Liver (tissue), 9 donors: ENCODE results near the gene ST3GAL4. TPM values are rescaled to one million over a fixed set of nuclear protein-coding genes. Genes with fewer than 3 reads are reported as not detected.

Source experiments
- DNase-seq: peaks from one replicate; pipeline ENCODE4 v3.0.0-alpha.2; 2017; ENCODE audit warnings: low spot score
- H3K27ac ChIP-seq, 2 donors: one replicate each; pipeline ENCODE4 v1.7.0; 2013; ENCODE audit warnings: inconsistent platforms in 2 of 2, low read length in 2 of 2, control low read depth in 1 of 2, low read depth in 1 of 2, mild to moderate bottlenecking in 1 of 2
- H3K27me3 ChIP-seq, 4 donors: one replicate each; pipeline versions ENCODE4 v1.6.1 to v1.7.0; 2013; ENCODE audit warnings: low read length in 3 of 4, inconsistent platforms in 1 of 4, mild to moderate bottlenecking in 1 of 4, moderate library complexity in 1 of 4; ENCODE audit not compliant: control insufficient read depth in 4 of 4, insufficient read depth in 4 of 4
- H3K36me3 ChIP-seq, 4 donors: one replicate each; pipeline versions ENCODE4 v1.6.1 to v1.7.0; 2013; ENCODE audit warnings: low read length in 3 of 4, mild to moderate bottlenecking in 3 of 4, low read depth in 1 of 4, moderate library complexity in 1 of 4; ENCODE audit not compliant: control insufficient read depth in 4 of 4, insufficient read depth in 3 of 4
- H3K4me1 ChIP-seq, 4 donors: one replicate each; pipeline versions ENCODE4 v1.6.1 to v1.7.0; 2013; ENCODE audit warnings: low read length in 3 of 4, mild to moderate bottlenecking in 3 of 4, moderate library complexity in 1 of 4; ENCODE audit not compliant: control insufficient read depth in 4 of 4, insufficient read depth in 4 of 4
- H3K4me3 ChIP-seq, 3 donors: one replicate each; pipeline versions ENCODE4 v1.6.1 to v1.7.0; 2013; ENCODE audit warnings: low read length in 3 of 3, control low read depth in 1 of 3, low read depth in 1 of 3, mild to moderate bottlenecking in 1 of 3
- H3K9ac ChIP-seq, 2 donors: one replicate each; pipeline ENCODE4 v1.7.0; 2013; ENCODE audit warnings: low read length in 2 of 2, mild to moderate bottlenecking in 2 of 2, moderate library complexity in 2 of 2, control low read depth in 1 of 2, low read depth in 1 of 2
- H3K9me3 ChIP-seq, 4 donors: one replicate each; pipeline versions ENCODE4 v1.6.1 to v1.7.0; 2013; ENCODE audit warnings: low read length in 3 of 4; ENCODE audit not compliant: control insufficient read depth in 4 of 4
- EGR1 ChIP-seq, 2 donors: IDR thresholded peaks; 2 replicates each; pipeline ENCODE4 v1.6.1; 2016 to 2018; ENCODE audit warnings: antibody characterized with exemption in 2 of 2, low read depth in 2 of 2
- FOXA1 ChIP-seq: IDR thresholded peaks from 2 replicates; pipeline ENCODE4 v1.6.1; 2016; ENCODE audit warnings: antibody characterized with exemption
- GABPA ChIP-seq, 2 donors: IDR thresholded peaks in 1 of 2; conservative IDR thresholded peaks in 1 of 2; 2 replicates each; pipeline ENCODE4 v1.6.1; 2016; ENCODE audit warnings: antibody characterized with exemption in 2 of 2, mild to moderate bottlenecking in 1 of 2, moderate library complexity in 1 of 2
- HNF4G ChIP-seq: IDR thresholded peaks from 2 replicates; pipeline ENCODE4 v1.6.1; 2016; ENCODE audit warnings: antibody characterized with exemption
- JUND ChIP-seq, 2 donors: IDR thresholded peaks; 2 replicates each; pipeline ENCODE4 v1.6.1; 2016; ENCODE audit warnings: antibody characterized with exemption in 2 of 2
- NR2F2 ChIP-seq: IDR thresholded peaks from 2 replicates; pipeline ENCODE4 v1.6.1; 2016; ENCODE audit warnings: antibody characterized with exemption
- RAD21 ChIP-seq, 2 donors: IDR thresholded peaks; 2 replicates each; pipeline ENCODE4 v1.6.1; 2016; ENCODE audit warnings: antibody characterized with exemption in 2 of 2, mild to moderate bottlenecking in 2 of 2
- RXRA ChIP-seq, 2 donors: IDR thresholded peaks; 2 replicates each; pipeline ENCODE4 v1.6.1; 2017 to 2018; ENCODE audit warnings: antibody characterized with exemption in 2 of 2, mild to moderate bottlenecking in 1 of 2
- SP1 ChIP-seq: IDR thresholded peaks from 2 replicates; pipeline ENCODE4 v1.6.1; 2018; ENCODE audit warnings: antibody characterized with exemption, mild to moderate bottlenecking
- TAF1 ChIP-seq: conservative IDR thresholded peaks from 2 replicates; pipeline ENCODE4 v1.6.1; 2016; ENCODE audit warnings: antibody characterized with exemption, mild to moderate bottlenecking
- WGBS: extraction: QIAGEN DNeasy Blood & Tissue Kit; methylation state at CpG from one replicate; pipeline ENCODE4 v1.1.7; 2013; 5-methylcytosine and 5-hydroxymethylcytosine counted together
- polyA plus RNA-seq, 2 donors: library from polyadenylated mRNA; stranded (reverse) in 1 of 2; unstranded in 1 of 2; fragments of 200-250 nt in 1 of 2; fragments of >200 nt in 1 of 2; fragmentation: Nextera tagmentation in 1 of 2; extraction: Ambion mirVana in 1 of 2; gene quantifications; one replicate each; pipeline versions ENCODE4 v1.2.1 to v1.2.3, GENCODE V29; 2013 to 2015
- total RNA-seq, 2 donors: library from RNA; depleted of rRNA; stranded (reverse); fragments of >200 nt; gene quantifications; one replicate each; pipeline ENCODE4 v1.2.3, GENCODE V29; 2014
- TF ChIP-seq, protein P1 (sequence below): IDR thresholded peaks from 2 replicates; pipeline ENCODE4 v1.6.1; 2016; ENCODE audit warnings: antibody characterized with exemption
- TF ChIP-seq, protein P2 (sequence below): IDR thresholded peaks from 2 replicates; pipeline ENCODE4 v1.6.1; 2016; ENCODE audit warnings: antibody characterized with exemption
- TF ChIP-seq, protein P3 (sequence below): fragments of 150-350 bp; IDR thresholded peaks from 2 replicates; pipeline ENCODE4 v1.5.1; 2017; ENCODE audit warnings: improper control_type of control experiment, low read depth, low read length; ENCODE audit not compliant: missing input control
- TF ChIP-seq, protein P4 (sequence below): IDR thresholded peaks from 2 replicates; pipeline ENCODE4 v1.6.1; 2016; ENCODE audit warnings: antibody characterized with exemption
- TF ChIP-seq, protein P5 (sequence below): IDR thresholded peaks from 2 replicates; pipeline ENCODE4 v1.6.1; 2016; ENCODE audit warnings: antibody characterized with exemption, mild to moderate bottlenecking
- donor health status: healthy.
- donor health status: healthy.
- donor health status: healthy.
- donor health status: healthy.
- donor health status: healthy.

The ST3GAL4 gene
- total and polyA plus RNA-seq, 4 donors = 4.5 to 18.4 (median 10.6) TPM

DNA sequence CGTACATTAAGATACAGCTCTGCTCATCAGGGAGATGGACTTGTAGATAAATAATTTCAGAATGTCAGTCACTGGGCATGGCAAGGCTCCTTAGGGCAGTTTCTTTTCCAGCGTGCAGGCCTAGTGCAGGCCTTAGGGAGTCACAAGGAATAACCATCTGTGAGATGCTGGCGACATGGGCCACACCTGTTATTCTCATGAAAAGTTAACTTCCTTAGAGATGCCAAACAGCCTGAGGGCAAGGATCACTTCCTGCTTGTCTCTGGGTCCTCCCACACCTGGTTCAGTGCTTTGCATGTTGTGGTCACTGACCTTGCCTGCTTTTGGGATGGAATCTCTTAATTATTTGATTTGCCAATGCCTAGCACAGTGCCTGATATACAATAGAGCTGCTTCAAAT, 70.6 kb downstream of the ST3GAL4 start:
- H3K27me3 ChIP-seq = no peaks in the 10 kb centered on the region
- H3K4me1 ChIP-seq = no peaks in the 10 kb centered on the region
- H3K27ac ChIP-seq = no peak overlapping the region
- TF ChIP-seq, protein P1, sequence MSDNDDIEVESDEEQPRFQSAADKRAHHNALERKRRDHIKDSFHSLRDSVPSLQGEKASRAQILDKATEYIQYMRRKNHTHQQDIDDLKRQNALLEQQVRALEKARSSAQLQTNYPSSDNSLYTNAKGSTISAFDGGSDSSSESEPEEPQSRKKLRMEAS = no peak
- no peak for TF ChIP-seq SP1
- TF ChIP-seq FOXA1 = no peak
- TF ChIP-seq, protein P2, sequence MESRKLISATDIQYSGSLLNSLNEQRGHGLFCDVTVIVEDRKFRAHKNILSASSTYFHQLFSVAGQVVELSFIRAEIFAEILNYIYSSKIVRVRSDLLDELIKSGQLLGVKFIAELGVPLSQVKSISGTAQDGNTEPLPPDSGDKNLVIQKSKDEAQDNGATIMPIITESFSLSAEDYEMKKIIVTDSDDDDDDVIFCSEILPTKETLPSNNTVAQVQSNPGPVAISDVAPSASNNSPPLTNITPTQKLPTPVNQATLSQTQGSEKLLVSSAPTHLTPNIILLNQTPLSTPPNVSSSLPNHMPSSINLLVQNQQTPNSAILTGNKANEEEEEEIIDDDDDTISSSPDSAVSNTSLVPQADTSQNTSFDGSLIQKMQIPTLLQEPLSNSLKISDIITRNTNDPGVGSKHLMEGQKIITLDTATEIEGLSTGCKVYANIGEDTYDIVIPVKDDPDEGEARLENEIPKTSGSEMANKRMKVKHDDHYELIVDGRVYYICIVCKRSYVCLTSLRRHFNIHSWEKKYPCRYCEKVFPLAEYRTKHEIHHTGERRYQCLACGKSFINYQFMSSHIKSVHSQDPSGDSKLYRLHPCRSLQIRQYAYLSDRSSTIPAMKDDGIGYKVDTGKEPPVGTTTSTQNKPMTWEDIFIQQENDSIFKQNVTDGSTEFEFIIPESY = no peak
- no peak for TF ChIP-seq TAF1
- TF ChIP-seq RAD21 (IDR thresholded peaks at IDR 0.05) = no peak
- TF ChIP-seq HNF4G = no peak
- TF ChIP-seq, protein P3, sequence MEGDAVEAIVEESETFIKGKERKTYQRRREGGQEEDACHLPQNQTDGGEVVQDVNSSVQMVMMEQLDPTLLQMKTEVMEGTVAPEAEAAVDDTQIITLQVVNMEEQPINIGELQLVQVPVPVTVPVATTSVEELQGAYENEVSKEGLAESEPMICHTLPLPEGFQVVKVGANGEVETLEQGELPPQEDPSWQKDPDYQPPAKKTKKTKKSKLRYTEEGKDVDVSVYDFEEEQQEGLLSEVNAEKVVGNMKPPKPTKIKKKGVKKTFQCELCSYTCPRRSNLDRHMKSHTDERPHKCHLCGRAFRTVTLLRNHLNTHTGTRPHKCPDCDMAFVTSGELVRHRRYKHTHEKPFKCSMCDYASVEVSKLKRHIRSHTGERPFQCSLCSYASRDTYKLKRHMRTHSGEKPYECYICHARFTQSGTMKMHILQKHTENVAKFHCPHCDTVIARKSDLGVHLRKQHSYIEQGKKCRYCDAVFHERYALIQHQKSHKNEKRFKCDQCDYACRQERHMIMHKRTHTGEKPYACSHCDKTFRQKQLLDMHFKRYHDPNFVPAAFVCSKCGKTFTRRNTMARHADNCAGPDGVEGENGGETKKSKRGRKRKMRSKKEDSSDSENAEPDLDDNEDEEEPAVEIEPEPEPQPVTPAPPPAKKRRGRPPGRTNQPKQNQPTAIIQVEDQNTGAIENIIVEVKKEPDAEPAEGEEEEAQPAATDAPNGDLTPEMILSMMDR = no peak
- H3K9ac ChIP-seq = no peak overlapping the region
- H3K36me3 ChIP-seq = no peaks in the 10 kb centered on the region
- H3K4me3 ChIP-seq = no peak overlapping the region
- H3K9me3 ChIP-seq = no peaks in the 10 kb centered on the region
- no peak for DNase-seq
- WGBS = 92% methylated on average over 3 of the region's 3 CpGs

DNA sequence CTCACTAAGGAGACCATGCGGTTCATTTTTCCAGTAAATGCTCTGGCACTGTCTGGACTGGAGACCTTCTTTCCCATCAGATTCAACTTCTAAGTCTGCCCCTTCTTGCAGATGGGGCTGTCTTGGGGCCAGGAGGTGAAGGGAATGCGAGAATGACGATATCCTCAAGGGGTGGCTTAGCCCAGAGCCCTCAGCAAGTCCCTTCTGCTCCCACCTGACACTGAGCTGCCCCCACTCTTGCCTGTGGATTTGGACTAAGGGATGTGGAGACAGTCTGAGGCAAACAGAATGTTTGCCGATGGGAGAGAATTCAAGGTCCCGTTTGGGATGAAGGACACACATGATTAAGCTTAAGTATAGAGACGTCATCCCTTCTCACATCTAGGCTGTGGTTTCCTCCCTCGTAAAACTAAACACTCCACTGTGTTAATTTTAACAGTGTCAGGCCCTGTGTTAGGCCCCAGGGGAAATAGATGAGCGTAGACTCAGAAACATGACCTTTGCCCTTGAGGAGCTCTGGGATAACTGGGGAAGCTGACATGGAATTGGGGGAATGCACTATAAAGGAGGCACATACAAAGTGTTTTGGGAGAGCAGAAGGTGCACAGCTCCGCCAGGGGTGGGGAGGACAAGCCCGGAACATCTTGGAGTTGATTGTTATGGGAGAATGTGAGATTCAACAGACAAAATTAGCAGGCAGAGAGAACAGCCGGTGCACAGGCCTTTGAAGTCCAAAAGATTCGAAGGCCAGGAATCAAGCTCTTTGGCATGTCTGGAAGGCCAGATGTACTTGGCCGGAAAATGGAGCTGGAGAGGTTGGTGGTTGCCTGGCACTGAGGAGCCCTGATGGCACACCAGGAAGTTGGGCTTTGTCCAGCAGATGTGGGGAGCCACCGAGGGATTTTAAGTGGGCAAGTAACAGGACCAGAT, 71.6 kb downstream of the ST3GAL4 start:
- Histone ChIP-seq H3K27me3 (no peaks in the 10 kb centered on the region), H3K27ac (no peak overlapping the region), H3K9ac (no peak overlapping the region), H3K4me1 (no peaks in the 10 kb centered on the region), H3K4me3 (no peak overlapping the region), H3K9me3 (no peaks in the 10 kb centered on the region), H3K36me3 (no peaks in the 10 kb centered on the region)
- TF ChIP-seq RXRA (IDR thresholded peaks at IDR 0.05) (no peak), SP1 (no peak), FOXA1 (no peak), JUND (IDR thresholded peaks at IDR 0.05) (no peak), RAD21 (IDR thresholded peaks at IDR 0.05) (no peak), NR2F2 (no peak), EGR1 (IDR thresholded peaks at IDR 0.05; ENCODE audit: low read depth in 2 of 2) (no peak), TAF1 (no peak), HNF4G (no peak), GABPA (IDR thresholded peaks at IDR 0.05 in 1 of 2, conservative IDR thresholded peaks at IDR 0.05 in 1 of 2) (no peak)
- TF ChIP-seq, protein P2 = no peak
- TF ChIP-seq, protein P4, sequence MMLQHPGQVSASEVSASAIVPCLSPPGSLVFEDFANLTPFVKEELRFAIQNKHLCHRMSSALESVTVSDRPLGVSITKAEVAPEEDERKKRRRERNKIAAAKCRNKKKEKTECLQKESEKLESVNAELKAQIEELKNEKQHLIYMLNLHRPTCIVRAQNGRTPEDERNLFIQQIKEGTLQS = no peak
- TF ChIP-seq, protein P5, sequence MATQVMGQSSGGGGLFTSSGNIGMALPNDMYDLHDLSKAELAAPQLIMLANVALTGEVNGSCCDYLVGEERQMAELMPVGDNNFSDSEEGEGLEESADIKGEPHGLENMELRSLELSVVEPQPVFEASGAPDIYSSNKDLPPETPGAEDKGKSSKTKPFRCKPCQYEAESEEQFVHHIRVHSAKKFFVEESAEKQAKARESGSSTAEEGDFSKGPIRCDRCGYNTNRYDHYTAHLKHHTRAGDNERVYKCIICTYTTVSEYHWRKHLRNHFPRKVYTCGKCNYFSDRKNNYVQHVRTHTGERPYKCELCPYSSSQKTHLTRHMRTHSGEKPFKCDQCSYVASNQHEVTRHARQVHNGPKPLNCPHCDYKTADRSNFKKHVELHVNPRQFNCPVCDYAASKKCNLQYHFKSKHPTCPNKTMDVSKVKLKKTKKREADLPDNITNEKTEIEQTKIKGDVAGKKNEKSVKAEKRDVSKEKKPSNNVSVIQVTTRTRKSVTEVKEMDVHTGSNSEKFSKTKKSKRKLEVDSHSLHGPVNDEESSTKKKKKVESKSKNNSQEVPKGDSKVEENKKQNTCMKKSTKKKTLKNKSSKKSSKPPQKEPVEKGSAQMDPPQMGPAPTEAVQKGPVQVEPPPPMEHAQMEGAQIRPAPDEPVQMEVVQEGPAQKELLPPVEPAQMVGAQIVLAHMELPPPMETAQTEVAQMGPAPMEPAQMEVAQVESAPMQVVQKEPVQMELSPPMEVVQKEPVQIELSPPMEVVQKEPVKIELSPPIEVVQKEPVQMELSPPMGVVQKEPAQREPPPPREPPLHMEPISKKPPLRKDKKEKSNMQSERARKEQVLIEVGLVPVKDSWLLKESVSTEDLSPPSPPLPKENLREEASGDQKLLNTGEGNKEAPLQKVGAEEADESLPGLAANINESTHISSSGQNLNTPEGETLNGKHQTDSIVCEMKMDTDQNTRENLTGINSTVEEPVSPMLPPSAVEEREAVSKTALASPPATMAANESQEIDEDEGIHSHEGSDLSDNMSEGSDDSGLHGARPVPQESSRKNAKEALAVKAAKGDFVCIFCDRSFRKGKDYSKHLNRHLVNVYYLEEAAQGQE = no peak
- TF ChIP-seq, protein P1 = no peak
- TF ChIP-seq, protein P3 = no peak
- WGBS = 89% methylated on average over 14 of the region's 14 CpGs
- no peak for DNase-seq
